ENCODE results near the gene TNFAIP8L2. TPM values are rescaled to one million over a fixed set of nuclear protein-coding genes. Genes with fewer than 3 reads are reported as not detected.

Gene TNFAIP8L2
- total RNA-seq, 1 donor from 2014 or later: not detected

DNA sequence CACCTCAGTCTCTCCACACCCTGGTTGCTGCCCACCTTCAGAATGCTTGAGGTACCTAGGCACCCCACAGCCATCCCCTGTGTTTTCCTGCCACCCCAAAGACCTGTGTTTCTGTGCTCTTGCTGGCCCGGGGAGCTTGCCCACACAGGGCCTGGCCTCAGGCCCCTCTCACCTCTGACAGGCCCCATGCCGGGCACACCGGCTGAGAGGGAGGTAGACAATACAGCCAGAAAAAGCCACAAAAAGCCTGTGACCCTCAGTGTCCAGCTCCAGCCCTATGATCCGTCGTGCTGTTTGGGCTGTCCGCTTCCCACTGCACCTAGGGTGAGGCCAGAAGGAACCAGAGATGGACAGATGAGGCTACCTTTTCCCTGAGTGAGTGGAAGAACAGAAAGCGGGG is 21.5 kb upstream of the TNFAIP8L2 start:
- no peaks in the 10 kb centered on the region for H3K36me3 ChIP-seq (ENCODE audit: control insufficient read depth, insufficient read depth, low read length)
- H3K4me3 ChIP-seq (ENCODE audit: low read depth, low read length): no peak overlapping the region
- no peaks in the 10 kb centered on the region for H3K27me3 ChIP-seq (ENCODE audit: control insufficient read depth, insufficient read depth, low read length)
- DNase-seq (ENCODE audit: low read depth) (no peak), FAIRE-seq (no peak)
- no peak for TF ChIP-seq CTCF (IDR thresholded peaks at IDR 0.05; ENCODE audit: insufficient read depth, low read length, severe bottlenecking)

GRCh38 chr1:151135433-151136385 is 20.7 kb upstream of the TNFAIP8L2 start:
- H3K27me3 ChIP-seq (ENCODE audit: control insufficient read depth, insufficient read depth, low read length): no peaks in the 10 kb centered on the region
- FAIRE-seq: no peak

DNA sequence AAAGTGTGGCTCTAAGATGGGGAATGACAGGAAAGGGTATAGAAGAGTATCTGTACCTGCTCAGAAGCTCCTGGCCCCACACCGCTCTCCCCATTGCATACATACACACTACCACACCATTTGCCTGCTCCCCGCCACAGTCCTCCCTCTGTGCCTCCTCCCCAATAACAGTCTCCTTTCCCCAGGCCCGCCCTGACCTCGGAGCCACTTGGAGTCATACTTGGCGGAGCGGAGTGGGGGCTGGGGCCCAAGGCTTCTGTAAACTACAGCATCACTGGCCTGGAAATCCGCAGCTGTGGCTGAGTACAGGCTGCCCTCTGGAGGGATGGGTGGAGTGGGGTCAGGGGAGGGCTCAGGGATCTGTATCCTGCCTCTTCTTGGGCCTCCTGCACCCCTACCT is 18.7 kb upstream of the TNFAIP8L2 start:
- Histone ChIP-seq H3K36me3 (ENCODE audit: control insufficient read depth, insufficient read depth, low read length) (no peaks in the 10 kb centered on the region), H3K27me3 (ENCODE audit: control insufficient read depth, insufficient read depth, low read length) (no peaks in the 10 kb centered on the region), H3K4me3 (ENCODE audit: low read depth, low read length) (no peak overlapping the region)
- TF ChIP-seq CTCF (IDR thresholded peaks at IDR 0.05; ENCODE audit: insufficient read depth, low read length, severe bottlenecking): no peak
- FAIRE-seq (peak; percentile 52), DNase-seq (ENCODE audit: low read depth) (no peak)

More at GRCh38 chr1:151135433-151136385, 20.7 kb upstream of the TNFAIP8L2 start:
- H3K4me3 ChIP-seq (ENCODE audit: low read depth, low read length): no peak overlapping the region
- DNase-seq (ENCODE audit: low read depth): no peak
- TF ChIP-seq CTCF (IDR thresholded peaks at IDR 0.05; ENCODE audit: insufficient read depth, low read length, severe bottlenecking): no peak
- H3K36me3 ChIP-seq (ENCODE audit: control insufficient read depth, insufficient read depth, low read length): no peaks in the 10 kb centered on the region

DNA sequence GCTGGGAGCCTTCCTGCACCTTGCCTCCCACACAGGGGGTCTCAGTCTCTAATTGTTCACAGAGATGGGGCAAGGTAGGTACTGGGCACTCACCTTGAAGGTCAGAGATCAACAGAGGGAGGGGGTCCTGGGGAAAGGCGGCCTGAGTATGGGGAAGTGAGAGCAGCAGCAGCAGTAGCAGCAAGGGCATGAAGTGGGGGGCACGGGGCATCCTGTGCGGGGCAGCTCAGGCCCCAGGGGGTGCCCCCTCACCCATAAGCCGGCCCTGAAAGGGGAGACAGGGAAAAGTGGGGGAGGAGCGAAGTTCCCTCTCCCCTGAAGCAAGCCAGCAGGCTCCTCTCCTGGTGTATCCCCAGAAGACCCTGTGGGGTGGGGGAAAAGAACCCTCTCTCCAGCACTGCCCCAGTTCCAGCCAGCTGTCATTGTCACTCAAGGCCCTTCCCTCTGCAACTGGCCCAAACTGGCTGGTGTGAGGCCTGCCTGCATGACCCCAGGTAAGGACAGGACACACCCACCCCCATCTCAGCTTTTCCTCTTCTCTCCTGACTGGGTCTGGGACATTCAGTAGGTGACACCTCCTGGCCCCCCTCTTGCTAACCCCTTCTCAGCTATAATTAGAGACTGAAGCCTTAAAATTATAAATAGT is 13.9 kb upstream of the TNFAIP8L2 start:
- DNase-seq (ENCODE audit: low read depth): no peak
- no peak for FAIRE-seq
- TF ChIP-seq CTCF (IDR thresholded peaks at IDR 0.05; ENCODE audit: insufficient read depth, low read length, severe bottlenecking): no peak
- H3K36me3 ChIP-seq (ENCODE audit: control insufficient read depth, insufficient read depth, low read length): no peaks in the 10 kb centered on the region
- H3K4me3 ChIP-seq (ENCODE audit: low read depth, low read length): no peak overlapping the region
- H3K27me3 ChIP-seq (ENCODE audit: control insufficient read depth, insufficient read depth, low read length): peaks cover 2% of the 10 kb centered on the region

- DNase-seq (ENCODE audit: low read depth) (no peak), FAIRE-seq (no peak)
- no peak for TF ChIP-seq CTCF (IDR thresholded peaks at IDR 0.05; ENCODE audit: insufficient read depth, low read length, severe bottlenecking)
- H3K27me3 ChIP-seq (ENCODE audit: control insufficient read depth, insufficient read depth, low read length): peaks cover 2% of the 10 kb centered on the region
- no peaks in the 10 kb centered on the region for H3K36me3 ChIP-seq (ENCODE audit: control insufficient read depth, insufficient read depth, low read length)
- H3K4me3 ChIP-seq (ENCODE audit: low read depth, low read length): no peak overlapping the region
Observed at GRCh38 chr1:151143057-151143435, 13.4 kb upstream of the TNFAIP8L2 start.
